ENCODE measurements around the gene PCDHGB4.
A peak's percentile ranks its signal among the peaks of the same experiment; 100 is the strongest.
"Not testable (repeated sequence)": the region's sequence is repeated elsewhere in the genome, so short reads cannot be mapped to it uniquely, and the experiment has no call there.

Gene PCDHGB4

DNA sequence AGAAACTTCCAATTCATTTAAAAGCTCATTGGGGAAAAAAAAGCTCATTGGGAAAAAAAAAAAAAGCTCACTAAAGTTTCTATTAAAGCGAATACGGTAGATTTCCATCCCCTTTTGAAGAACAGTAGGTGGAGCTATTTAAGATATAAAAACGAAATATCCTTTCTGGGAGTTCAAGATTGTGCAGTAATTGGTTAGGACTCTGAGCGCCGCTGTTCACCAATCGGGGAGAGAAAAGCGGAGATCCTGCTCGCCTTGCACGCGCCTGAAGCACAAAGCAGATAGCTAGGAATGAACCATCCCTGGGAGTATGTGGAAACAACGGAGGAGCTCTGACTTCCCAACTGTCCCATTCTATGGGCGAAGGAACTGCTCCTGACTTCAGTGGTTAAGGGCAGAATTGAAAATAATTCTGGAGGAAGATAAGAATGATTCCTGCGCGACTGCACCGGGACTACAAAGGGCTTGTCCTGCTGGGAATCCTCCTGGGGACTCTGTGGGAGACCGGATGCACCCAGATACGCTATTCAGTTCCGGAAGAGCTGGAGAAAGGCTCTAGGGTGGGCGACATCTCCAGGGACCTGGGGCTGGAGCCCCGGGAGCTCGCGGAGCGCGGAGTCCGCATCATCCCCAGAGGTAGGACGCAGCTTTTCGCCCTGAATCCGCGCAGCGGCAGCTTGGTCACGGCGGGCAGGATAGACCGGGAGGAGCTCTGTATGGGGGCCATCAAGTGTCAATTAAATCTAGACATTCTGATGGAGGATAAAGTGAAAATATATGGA is 43.0 kb downstream of the PCDHGB4 start, which contains the start of gene PCDHGA12:
TSS of gene PCDHGA12 (plus strand) at position 176 of the 782 bp plus-strand sequence. CDS start at position 429, 253 bp downstream.
- peak; percentile 16 for DNase-seq (ENCODE audit: low spot score)

DNA sequence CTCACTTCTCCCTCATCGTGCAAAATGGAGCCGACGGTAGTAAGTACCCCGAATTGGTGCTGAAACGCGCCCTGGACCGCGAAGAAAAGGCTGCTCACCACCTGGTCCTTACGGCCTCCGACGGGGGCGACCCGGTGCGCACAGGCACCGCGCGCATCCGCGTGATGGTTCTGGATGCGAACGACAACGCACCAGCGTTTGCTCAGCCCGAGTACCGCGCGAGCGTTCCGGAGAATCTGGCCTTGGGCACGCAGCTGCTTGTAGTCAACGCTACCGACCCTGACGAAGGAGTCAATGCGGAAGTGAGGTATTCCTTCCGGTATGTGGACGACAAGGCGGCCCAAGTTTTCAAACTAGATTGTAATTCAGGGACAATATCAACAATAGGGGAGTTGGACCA is 43.8 kb downstream of the PCDHGB4 start:
- DNase-seq (ENCODE audit: low spot score): no peak

DNA sequence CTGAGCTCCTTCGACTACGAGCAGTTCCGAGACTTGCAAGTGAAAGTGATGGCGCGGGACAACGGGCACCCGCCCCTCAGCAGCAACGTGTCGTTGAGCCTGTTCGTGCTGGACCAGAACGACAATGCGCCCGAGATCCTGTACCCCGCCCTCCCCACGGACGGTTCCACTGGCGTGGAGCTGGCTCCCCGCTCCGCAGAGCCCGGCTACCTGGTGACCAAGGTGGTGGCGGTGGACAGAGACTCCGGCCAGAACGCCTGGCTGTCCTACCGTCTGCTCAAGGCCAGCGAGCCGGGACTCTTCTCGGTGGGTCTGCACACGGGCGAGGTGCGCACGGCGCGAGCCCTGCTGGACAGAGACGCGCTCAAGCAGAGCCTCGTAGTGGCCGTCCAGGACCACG is 44.8 kb downstream of the PCDHGB4 start:
- DNase-seq (ENCODE audit: low spot score): not testable (repeated sequence)

DNA sequence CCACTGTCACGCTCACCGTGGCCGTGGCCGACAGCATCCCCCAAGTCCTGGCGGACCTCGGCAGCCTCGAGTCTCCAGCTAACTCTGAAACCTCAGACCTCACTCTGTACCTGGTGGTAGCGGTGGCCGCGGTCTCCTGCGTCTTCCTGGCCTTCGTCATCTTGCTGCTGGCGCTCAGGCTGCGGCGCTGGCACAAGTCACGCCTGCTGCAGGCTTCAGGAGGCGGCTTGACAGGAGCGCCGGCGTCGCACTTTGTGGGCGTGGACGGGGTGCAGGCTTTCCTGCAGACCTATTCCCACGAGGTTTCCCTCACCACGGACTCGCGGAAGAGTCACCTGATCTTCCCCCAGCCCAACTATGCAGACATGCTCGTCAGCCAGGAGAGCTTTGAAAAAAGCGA is 45.2 kb downstream of the PCDHGB4 start:
- DNase-seq (ENCODE audit: low spot score): not testable (repeated sequence)

DNA sequence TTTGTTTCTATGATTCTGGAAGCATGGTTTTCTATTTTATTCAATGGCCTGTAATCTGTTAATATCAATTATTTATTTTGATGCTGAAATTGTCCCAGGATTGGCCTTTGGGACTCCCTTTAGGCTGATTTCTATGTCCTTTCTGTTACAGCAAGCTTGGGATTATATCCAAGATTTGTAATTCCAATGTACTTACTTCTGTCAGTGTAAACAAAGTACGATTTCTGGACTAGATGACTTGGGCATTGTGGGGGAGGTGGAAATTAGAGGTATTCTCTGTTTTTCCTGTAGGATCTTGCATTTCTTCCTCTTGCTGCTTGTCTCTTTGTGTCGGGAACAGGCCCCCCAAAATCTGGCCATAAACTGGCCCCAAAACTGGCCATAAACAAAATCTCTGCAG is 46.5 kb downstream of the PCDHGB4 start:
- no peak for DNase-seq (ENCODE audit: low spot score)

DNA sequence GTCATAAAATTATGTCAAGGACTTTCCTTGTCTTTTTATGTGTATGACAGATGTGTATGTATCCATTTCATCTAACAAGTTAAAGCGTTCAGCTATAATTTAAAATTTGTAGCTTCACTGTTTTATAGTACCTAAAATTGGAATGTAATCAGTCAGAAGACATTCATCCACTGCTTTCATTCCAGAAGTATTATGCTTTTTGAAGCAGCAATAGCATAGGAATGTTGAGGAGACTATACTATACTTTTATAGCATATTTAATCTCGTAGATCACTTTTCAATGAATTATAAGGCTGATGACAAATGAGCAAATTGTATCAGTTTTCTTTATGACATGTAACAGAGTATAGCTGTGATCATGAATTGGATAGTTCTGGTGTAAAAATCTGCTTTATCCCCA is 49.7 kb downstream of the PCDHGB4 start:
- no peak for DNase-seq (ENCODE audit: low spot score)

DNA sequence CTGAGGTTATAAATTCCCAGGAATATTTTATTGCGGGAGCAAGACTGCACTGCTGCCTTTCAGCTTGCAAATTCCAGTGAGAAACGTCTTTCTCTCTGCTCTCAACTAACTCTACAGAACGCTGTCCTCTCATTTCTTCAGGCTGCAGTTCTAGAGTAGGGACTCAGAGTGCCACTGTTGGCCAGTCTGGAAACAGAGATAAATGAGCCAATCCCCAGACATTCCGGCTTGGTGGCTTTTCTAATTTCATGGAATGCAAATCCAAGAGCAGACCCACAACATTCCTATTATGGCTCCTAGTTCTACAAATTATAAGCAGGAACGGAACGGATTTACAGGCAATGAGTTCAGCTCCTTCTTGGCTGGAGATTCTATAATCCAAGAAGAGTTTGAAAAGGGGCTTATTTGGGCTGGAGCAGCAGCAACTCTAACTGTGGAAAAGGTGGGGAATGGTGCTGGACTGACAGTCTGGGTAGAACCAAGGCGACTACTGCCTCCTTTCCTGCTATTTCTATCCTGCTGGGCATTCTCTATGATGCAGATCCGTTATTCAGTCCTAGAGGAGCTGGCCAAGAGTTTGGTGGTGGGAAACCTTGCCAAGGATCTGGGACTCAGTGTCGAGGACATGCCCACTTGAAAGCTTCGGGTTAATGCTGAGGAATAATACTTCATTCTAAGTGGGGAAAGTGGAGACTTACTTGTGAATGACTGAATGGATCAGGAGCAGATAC is 52.1 kb downstream of the PCDHGB4 start:
- no peak for DNase-seq (ENCODE audit: low spot score)

All from putamen (tissue), 1 donor.